Activated naive CD4-positive, alpha-beta T cell treated with anti-CD3 and anti-CD28 coated beads, Interleukin-2, amount 50 U/mL, for 72 hours (primary cell): Measurements from ENCODE around the gene LRRTM4. TPM values are rescaled to one million over a fixed set of nuclear protein-coding genes. Genes with fewer than 3 reads are reported as not detected.

Experiments used
- ATAC-seq, 2 donors: fragments of 150-1000 bp; cut with Tn5 transposase; 2 replicates each; pipeline ENCODE4 v1.10.0; 2021; ENCODE audit warnings: mild to moderate bottlenecking in 2 of 2, moderate library complexity in 2 of 2
- DNase-seq, 2 donors: peaks; one replicate each; pipeline ENCODE4 v3.0.0; 2021 to 2022; ENCODE audit warnings: low spot score in 2 of 2
- H3K27ac Mint-ChIP-seq, 2 donors: one replicate each; pipeline ENCODE4 v1.8.0; 2022; ENCODE audit warnings: mild to moderate bottlenecking in 2 of 2, mixed read lengths in 2 of 2
- H3K36me3 Mint-ChIP-seq, 2 donors: one replicate each; pipeline ENCODE4 v1.8.0; 2022; ENCODE audit warnings: mixed read lengths in 2 of 2
- H3K9me3 Mint-ChIP-seq, 2 donors: one replicate each; pipeline ENCODE4 v1.8.0; 2022; ENCODE audit warnings: mixed read lengths in 2 of 2
- total RNA-seq, 2 donors: library from RNA; stranded (reverse); gene quantifications; one replicate each; pipeline ENCODE4 v1.2.3, GENCODE V29; 2022

Gene LRRTM4
- total RNA-seq, 2 donors from 2014 or later, result not detected

- no peak overlapping the region for H3K27ac Mint-ChIP-seq
- H3K36me3 Mint-ChIP-seq, result no peaks in the 10 kb centered on the region
- DNase-seq, result no peak
- no peak for ATAC-seq
- H3K9me3 Mint-ChIP-seq, result peaks cover 0 to 4% of the 10 kb centered on the region in 2 donors
Observed at GRCh38 chr2:77507657-77508056, 14.5 kb downstream of the LRRTM4 start.

DNA sequence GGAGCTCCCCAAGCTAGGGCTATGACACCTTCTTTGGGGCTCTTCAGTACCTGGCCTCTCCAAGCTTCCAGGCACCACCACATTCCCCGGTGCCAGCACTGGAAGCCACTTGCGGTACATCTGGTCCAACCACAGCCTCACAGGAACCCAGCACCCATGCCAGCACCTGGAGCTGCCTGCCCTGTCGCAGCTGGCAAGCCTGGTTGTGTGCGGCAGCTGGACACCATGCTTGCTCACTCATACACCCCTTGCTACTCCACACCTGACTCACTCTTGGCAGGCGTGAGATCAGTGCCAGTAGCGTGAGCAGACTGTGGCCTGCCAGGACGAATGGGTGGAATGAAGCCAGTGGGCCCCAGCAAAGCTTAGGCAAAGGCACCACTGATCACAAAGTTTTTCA, 34.0 kb downstream of the LRRTM4 start:
- H3K36me3 Mint-ChIP-seq, result no peaks in the 10 kb centered on the region
- ATAC-seq (no peak), DNase-seq (no peak)
- H3K9me3 Mint-ChIP-seq, result peaks cover 0 to 9% of the 10 kb centered on the region in 2 donors
- no peak overlapping the region for H3K27ac Mint-ChIP-seq

- DNase-seq (no peak), ATAC-seq (no peak)
- no peak overlapping the region for H3K27ac Mint-ChIP-seq
- peaks cover 0 to 10% of the 10 kb centered on the region in 2 donors for H3K9me3 Mint-ChIP-seq
- H3K36me3 Mint-ChIP-seq, result no peaks in the 10 kb centered on the region
Observed at GRCh38 chr2:77487074-77487803, 34.9 kb downstream of the LRRTM4 start.

DNA sequence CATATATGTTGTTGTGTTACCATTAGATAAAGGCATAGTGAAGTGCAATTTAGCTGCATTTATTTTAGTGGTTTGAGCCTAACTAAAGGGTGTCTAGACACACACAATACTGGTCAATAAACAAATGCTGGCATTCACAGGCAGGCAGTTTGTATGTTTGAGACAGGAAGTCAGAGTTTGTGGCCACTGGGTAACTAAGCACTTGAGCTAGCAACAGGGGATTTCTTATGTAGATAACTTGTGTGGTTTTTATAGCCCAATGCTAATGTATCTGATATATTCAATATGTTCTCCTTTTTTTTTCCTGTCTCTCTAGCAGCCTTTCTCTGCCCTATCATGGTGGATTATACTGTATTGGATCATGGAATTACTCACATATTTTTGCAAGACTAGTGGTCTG, 38.1 kb downstream of the LRRTM4 start:
- H3K36me3 Mint-ChIP-seq, result no peaks in the 10 kb centered on the region
- no peak overlapping the region for H3K27ac Mint-ChIP-seq
- ATAC-seq, result no peak
- peaks cover 10 to 19% of the 10 kb centered on the region in 2 donors for H3K9me3 Mint-ChIP-seq
- no peak for DNase-seq

GRCh38 chr2:77479895-77480294, 42.3 kb downstream of the LRRTM4 start:
- H3K36me3 Mint-ChIP-seq, result no peaks in the 10 kb centered on the region
- H3K9me3 Mint-ChIP-seq, result peaks cover 16 to 20% of the 10 kb centered on the region in 2 donors
- no peak overlapping the region for H3K27ac Mint-ChIP-seq
- no peak for ATAC-seq
- no peak for DNase-seq

- H3K36me3 Mint-ChIP-seq, result no peaks in the 10 kb centered on the region
- peaks cover 16 to 20% of the 10 kb centered on the region in 2 donors for H3K9me3 Mint-ChIP-seq
- H3K27ac Mint-ChIP-seq, result no peak overlapping the region
- no peak for ATAC-seq
- no peak for DNase-seq
Observed at GRCh38 chr2:77479395-77479794, 42.8 kb downstream of the LRRTM4 start.

GRCh38 chr2:77470096-77470495, 52.1 kb downstream of the LRRTM4 start:
- DNase-seq, result no peak
- peaks cover 10 to 25% of the 10 kb centered on the region in 2 donors for H3K9me3 Mint-ChIP-seq
- H3K36me3 Mint-ChIP-seq, result no peaks in the 10 kb centered on the region
- no peak for ATAC-seq
- H3K27ac Mint-ChIP-seq, result no peak overlapping the region

- Mint-ChIP-seq H3K36me3 (no peaks in the 10 kb centered on the region), H3K9me3 (peaks cover 10 to 25% of the 10 kb centered on the region in 2 donors), H3K27ac (no peak overlapping the region)
- ATAC-seq, result no peak
- DNase-seq, result no peak
Observed at GRCh38 chr2:77469106-77469505, 53.1 kb downstream of the LRRTM4 start.

DNA sequence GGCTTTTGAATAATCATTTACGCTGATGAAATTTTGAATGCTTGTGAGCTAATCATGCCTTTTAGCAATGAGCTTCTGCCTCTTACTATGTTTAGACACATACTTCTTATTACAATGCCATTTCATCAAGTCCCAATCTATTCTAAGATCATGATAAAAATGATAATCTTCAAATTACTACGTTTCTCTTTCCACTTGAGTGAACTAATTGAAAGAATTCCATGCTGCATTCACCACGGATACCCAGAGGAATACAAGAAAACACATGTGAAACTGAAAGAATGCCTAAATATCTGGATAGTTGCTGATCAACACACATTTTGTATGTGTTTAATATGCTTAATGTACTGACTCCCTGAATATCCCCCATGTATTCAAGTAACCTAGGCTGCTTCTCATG, 62.3 kb downstream of the LRRTM4 start:
- no peak for DNase-seq
- Mint-ChIP-seq H3K27ac (no peak overlapping the region), H3K9me3 (peaks cover 22 to 29% of the 10 kb centered on the region in 2 donors), H3K36me3 (peaks cover 0 to 7% of the 10 kb centered on the region in 2 donors)
- ATAC-seq, result no peak

GRCh38 chr2:77458216-77458615, 64.0 kb downstream of the LRRTM4 start:
- H3K36me3 Mint-ChIP-seq, result peaks cover 0 to 7% of the 10 kb centered on the region in 2 donors

DNA sequence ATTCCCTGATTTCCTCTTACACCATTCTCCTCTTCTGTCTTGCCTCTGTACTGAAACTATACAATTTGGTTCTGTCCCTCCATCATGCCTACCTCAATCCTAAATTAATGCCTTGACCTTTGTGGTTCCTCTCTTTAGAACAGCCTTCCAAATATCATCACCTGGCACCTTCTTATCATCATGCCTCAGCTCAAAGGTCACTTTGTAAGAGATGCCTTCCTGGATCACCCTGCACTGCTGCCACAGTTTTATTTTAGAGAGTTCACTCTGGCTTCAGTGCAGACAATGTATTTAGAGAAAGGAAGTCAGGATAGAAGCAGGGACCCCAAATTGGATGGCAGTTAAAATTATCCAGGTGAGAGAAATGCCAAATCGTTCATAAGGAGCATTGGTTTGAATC, 64.5 kb downstream of the LRRTM4 start:
- H3K9me3 Mint-ChIP-seq, result peaks cover 18 to 22% of the 10 kb centered on the region in 2 donors
- ATAC-seq, result no peak
- H3K36me3 Mint-ChIP-seq, result peaks cover 0 to 7% of the 10 kb centered on the region in 2 donors
- no peak overlapping the region for H3K27ac Mint-ChIP-seq
- DNase-seq, result no peak

More at GRCh38 chr2:77458216-77458615, 64.0 kb downstream of the LRRTM4 start:
- ATAC-seq, result no peak
- Mint-ChIP-seq H3K27ac (no peak overlapping the region), H3K9me3 (peaks cover 18 to 24% of the 10 kb centered on the region in 2 donors)
- no peak for DNase-seq

GRCh38 chr2:77443076-77443475, 79.1 kb downstream of the LRRTM4 start:
- no peaks in the 10 kb centered on the region for H3K36me3 Mint-ChIP-seq

GRCh38 chr2:77434880-77435279, 87.3 kb downstream of the LRRTM4 start:
- Mint-ChIP-seq H3K9me3 (peaks cover 3 to 8% of the 10 kb centered on the region in 2 donors), H3K36me3 (no peaks in the 10 kb centered on the region), H3K27ac (no peak overlapping the region)
- ATAC-seq, result no peak
- no peak for DNase-seq

More at GRCh38 chr2:77443076-77443475, 79.1 kb downstream of the LRRTM4 start:
- Mint-ChIP-seq H3K9me3 (peaks cover 11 to 30% of the 10 kb centered on the region in 2 donors), H3K27ac (no peak overlapping the region)
- no peak for ATAC-seq
- no peak for DNase-seq

- Mint-ChIP-seq H3K27ac (no peak overlapping the region), H3K36me3 (peaks cover 0 to 4% of the 10 kb centered on the region in 2 donors), H3K9me3 (peaks cover 17 to 30% of the 10 kb centered on the region in 2 donors)
- no peak for DNase-seq
- ATAC-seq, result no peak
Observed at GRCh38 chr2:77428946-77429345, 93.2 kb downstream of the LRRTM4 start.

DNA sequence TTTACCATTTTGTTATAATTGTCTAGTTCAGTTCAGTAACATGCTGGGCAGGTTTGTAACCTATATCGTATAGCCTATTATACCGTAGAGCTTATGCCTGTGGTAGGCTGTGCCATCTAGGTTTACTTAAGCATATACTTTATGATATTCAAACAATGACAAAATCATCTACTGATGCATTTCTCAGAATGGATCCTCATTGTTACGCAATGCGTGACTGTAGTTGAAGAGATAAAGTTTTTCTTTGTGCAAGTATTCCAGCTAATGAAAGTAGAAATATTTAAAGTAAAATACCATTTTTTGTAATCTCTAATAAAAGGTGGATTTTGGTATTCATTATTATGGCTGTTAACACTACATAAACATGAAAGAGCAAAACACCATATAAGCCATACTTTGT, 100.2 kb downstream of the LRRTM4 start:
- no peak overlapping the region for H3K27ac Mint-ChIP-seq
- H3K9me3 Mint-ChIP-seq, result peaks cover 15 to 23% of the 10 kb centered on the region in 2 donors
- ATAC-seq (no peak), DNase-seq (no peak)
- H3K36me3 Mint-ChIP-seq, result peaks cover 0 to 4% of the 10 kb centered on the region in 2 donors

GRCh38 chr2:77418537-77418936, 103.6 kb downstream of the LRRTM4 start:
- Mint-ChIP-seq H3K27ac (no peak overlapping the region), H3K36me3 (no peaks in the 10 kb centered on the region), H3K9me3 (peaks cover 9 to 23% of the 10 kb centered on the region in 2 donors)
- DNase-seq (no peak), ATAC-seq (no peak)

DNA sequence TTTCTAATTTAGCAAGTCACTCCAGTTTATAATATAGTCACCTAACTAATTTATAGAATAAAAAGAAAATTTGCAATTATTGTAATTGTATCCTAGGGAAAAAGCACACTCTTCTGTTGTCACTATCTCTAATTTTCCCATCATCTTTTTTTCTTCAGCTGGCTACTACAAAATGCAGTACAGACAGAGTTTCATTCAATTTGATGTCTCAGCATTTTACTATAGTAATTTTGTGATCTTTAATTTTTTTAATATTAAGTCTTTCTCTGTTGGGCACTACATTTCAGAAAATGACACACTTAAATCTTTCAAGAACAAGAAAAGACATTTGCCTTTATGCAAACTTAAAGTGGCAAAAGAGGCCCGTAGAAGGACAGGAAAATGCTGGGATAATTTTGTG, 118.0 kb downstream of the LRRTM4 start:
- no peak overlapping the region for H3K27ac Mint-ChIP-seq
- H3K36me3 Mint-ChIP-seq, result no peaks in the 10 kb centered on the region
- ATAC-seq (no peak), DNase-seq (no peak)
- H3K9me3 Mint-ChIP-seq, result peaks cover 17 to 26% of the 10 kb centered on the region in 2 donors

DNA sequence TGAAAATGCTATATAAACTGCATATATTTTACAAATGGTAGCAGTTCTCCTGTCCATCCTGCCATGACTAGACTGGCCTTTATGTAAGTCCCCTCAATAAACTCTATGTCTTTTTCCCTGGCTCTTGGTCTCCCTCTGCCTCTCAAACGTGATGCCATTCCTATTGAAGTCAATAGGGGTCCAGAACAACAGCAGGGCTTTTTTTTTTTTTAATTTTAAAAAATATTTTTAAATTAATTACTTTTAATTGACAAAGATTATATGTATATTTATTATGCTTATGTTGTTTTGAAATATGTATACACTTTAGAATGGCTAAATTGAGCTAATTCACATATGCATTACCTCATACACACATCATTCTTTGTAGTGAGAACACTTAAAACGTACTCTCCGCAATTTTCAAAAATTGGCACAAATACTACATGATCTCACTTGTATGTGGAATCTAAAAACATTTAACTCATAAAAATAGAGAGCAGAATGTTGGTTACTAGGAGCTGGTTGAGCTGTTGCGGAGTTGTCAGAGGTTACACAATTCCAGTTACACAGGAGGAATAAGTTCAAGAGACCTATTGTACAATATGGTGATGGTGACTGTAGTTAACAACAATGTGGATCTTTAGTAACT, 123.1 kb downstream of the LRRTM4 start:
- Mint-ChIP-seq H3K27ac (no peak overlapping the region), H3K9me3 (peaks cover 14 to 19% of the 10 kb centered on the region in 2 donors), H3K36me3 (no peaks in the 10 kb centered on the region)
- ATAC-seq, result no peak
- DNase-seq, result no peak
